ENCODE data around the gene RXYLT1. TPM values are rescaled to one million over a fixed set of nuclear protein-coding genes. Genes with fewer than 3 reads are reported as not detected.

The RXYLT1 gene
- total RNA-seq, 2 donors from 2014 or later = 7.9 to 13.4 TPM

DNA sequence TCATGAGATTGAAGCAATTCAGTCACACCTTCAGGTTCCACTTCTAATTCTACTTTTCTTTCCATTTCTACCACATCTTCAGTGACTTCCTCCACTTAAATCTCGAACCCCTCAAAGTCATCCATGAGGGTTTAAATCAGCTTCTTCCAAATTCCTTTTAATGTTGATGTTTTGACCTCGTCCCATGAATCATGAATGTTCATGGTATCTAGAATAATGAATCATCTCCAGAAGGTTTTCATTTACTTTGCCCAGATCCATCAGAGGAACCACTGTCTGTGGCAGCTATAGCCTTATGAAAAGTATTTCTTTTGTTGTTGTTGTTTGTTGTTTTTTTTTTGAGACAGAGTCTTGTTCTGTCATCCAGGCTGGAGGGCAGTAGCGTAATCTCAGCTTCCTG lies 7.6 kb downstream of the RXYLT1 start:
- ATAC-seq (no peak), DNase-seq (ENCODE audit: low spot score in 2 of 2) (no peak)
- Mint-ChIP-seq H3K9me3 (no peaks in the 10 kb centered on the region), H3K36me3 (peaks cover 39 to 49% of the 10 kb centered on the region in 2 donors), H3K27ac (no peak overlapping the region)

GRCh38 chr12:63790608-63790945 lies 10.9 kb downstream of the RXYLT1 start:
- DNase-seq (ENCODE audit: low spot score in 2 of 2) (no peak), ATAC-seq (no peak)
- Mint-ChIP-seq H3K9me3 (no peaks in the 10 kb centered on the region), H3K36me3 (peaks cover 23 to 38% of the 10 kb centered on the region in 2 donors), H3K27ac (no peak overlapping the region)

- DNase-seq (ENCODE audit: low spot score in 2 of 2) (no peak), ATAC-seq (no peak)
- H3K9me3 Mint-ChIP-seq = no peaks in the 10 kb centered on the region
- no peak overlapping the region for H3K27ac Mint-ChIP-seq
- peaks cover 19 to 34% of the 10 kb centered on the region in 2 donors for H3K36me3 Mint-ChIP-seq
These were observed 12.6 kb downstream of the RXYLT1 start for GRCh38 chr12:63792338-63792737.

GRCh38 chr12:63795032-63795687 lies 15.5 kb downstream of the RXYLT1 start:
- no peaks in the 10 kb centered on the region for H3K9me3 Mint-ChIP-seq
- no peak overlapping the region for H3K27ac Mint-ChIP-seq
- ATAC-seq (no peak), DNase-seq (ENCODE audit: low spot score in 2 of 2) (no peak)
- peaks cover 5 to 13% of the 10 kb centered on the region in 2 donors for H3K36me3 Mint-ChIP-seq

DNA sequence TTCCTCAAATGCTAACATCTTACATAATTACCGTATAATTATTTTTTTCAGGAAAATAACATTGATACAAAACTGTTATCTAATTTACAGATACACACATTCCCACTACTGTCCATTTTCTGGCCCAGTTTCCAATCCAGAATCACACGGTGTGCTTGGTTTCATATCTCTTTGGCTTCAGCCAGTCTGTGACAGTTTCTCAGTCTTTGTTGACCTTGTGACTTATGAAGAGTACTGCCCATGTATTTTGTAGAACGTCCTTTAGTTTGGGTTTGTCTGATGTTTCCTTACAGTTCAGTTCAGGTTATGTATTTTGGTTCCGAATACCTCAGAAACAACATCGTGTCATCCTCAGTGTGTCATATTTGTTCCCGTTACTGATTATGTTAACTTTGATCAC lies 16.2 kb downstream of the RXYLT1 start:
- peaks cover 5% of the 10 kb centered on the region in 2 donors for H3K36me3 Mint-ChIP-seq
- ATAC-seq (no peak), DNase-seq (ENCODE audit: low spot score in 2 of 2) (no peak)
- no peaks in the 10 kb centered on the region for H3K9me3 Mint-ChIP-seq
- peak overlapping the region in 1 of 2 donors; percentile 41 for H3K27ac Mint-ChIP-seq

DNA sequence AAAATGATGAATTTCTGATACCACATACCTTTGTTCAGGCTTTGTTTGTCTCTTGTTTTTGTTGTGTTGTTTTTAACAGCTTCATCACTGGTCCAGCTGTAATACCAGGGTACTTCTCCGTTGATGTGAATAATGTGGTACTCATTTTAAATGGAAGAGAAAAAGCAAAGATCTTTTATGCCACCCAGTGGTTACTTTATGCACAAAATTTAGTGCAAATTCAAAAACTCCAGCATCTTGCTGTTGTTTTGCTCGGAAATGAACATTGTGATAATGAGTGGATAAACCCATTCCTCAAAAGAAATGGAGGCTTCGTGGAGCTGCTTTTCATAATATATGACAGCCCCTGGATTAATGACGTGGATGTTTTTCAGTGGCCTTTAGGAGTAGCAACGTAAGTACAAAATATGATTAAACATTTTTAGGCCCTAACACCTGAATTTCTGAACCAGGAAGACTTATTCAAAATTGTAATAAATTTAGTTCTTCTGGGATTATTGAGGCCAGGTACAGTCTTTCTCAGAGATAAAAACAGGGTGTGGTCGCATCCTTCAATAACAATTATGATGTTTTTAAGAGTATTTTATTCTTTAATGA lies 22.4 kb downstream of the RXYLT1 start:
- Mint-ChIP-seq H3K36me3 (no peaks in the 10 kb centered on the region), H3K9me3 (no peaks in the 10 kb centered on the region), H3K27ac (no peak overlapping the region)
- no peak for ATAC-seq
- no peak for DNase-seq (ENCODE audit: low spot score in 2 of 2)

DNA sequence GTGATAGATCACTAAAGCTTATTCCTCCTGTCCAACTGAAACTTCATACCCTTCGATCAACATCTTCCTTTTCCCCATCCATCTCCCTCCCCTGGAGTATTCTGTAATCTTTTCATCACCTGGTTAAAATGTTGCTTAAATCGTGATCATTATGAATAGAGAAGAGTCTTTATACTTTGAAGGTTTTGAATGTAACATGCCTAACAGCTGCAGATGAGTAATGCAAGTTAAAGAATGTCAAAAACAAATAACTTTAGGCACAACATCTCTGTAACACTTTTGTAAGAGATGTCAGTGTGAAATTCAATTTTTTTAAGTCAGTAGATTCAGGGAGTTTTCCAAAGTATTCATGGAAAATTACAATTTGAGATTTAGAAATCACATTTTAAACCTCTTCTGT lies 25.0 kb downstream of the RXYLT1 start:
- H3K36me3 Mint-ChIP-seq = no peaks in the 10 kb centered on the region
- H3K9me3 Mint-ChIP-seq = no peaks in the 10 kb centered on the region
- DNase-seq (ENCODE audit: low spot score in 2 of 2) (no peak), ATAC-seq (no peak)
- no peak overlapping the region for H3K27ac Mint-ChIP-seq

GRCh38 chr12:63805704-63806672 lies 26.3 kb downstream of the RXYLT1 start:
- H3K36me3 Mint-ChIP-seq = no peaks in the 10 kb centered on the region
- H3K27ac Mint-ChIP-seq = no peak overlapping the region
- ATAC-seq (no peak), DNase-seq (ENCODE audit: low spot score in 2 of 2) (no peak)
- H3K9me3 Mint-ChIP-seq = no peaks in the 10 kb centered on the region

DNA sequence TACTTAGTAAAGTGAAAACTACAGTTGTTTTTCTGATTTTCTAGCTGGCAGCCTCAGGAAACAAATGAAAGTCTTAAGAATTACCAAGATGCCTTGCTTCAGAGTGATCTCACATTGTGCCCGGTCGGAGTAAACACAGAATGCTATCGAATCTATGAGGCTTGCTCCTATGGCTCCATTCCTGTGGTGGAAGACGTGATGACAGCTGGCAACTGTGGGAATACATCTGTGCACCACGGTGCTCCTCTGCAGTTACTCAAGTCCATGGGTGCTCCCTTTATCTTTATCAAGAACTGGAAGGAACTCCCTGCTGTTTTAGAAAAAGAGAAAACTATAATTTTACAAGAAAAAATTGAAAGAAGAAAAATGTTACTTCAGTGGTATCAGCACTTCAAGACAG lies 28.9 kb downstream of the RXYLT1 start:
- DNase-seq (ENCODE audit: low spot score in 2 of 2) (no peak), ATAC-seq (no peak)
- no peaks in the 10 kb centered on the region for H3K9me3 Mint-ChIP-seq
- no peak overlapping the region for H3K27ac Mint-ChIP-seq
- no peaks in the 10 kb centered on the region for H3K36me3 Mint-ChIP-seq

DNA sequence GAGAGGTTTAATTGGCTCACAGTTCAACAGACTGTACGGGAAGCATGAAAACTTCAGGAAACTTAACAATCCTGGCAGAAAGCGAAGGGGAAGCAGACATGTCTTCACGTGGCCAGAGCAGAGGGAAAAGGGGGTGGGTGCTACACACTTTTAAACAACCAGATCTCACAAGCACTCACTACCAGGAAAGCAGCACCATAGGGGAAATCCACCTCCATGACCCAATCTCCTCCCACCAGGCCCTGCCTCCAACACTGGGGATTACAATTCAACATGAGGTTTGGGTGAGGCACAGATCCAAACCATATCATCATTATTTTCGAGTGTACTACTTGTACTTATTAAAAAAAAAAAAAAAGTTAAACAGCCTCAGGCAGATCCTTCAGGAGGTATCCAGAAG lies 29.9 kb downstream of the RXYLT1 start:
- Mint-ChIP-seq H3K9me3 (no peaks in the 10 kb centered on the region), H3K27ac (no peak overlapping the region), H3K36me3 (no peaks in the 10 kb centered on the region)
- no peak for DNase-seq (ENCODE audit: low spot score in 2 of 2)
- no peak for ATAC-seq

DNA sequence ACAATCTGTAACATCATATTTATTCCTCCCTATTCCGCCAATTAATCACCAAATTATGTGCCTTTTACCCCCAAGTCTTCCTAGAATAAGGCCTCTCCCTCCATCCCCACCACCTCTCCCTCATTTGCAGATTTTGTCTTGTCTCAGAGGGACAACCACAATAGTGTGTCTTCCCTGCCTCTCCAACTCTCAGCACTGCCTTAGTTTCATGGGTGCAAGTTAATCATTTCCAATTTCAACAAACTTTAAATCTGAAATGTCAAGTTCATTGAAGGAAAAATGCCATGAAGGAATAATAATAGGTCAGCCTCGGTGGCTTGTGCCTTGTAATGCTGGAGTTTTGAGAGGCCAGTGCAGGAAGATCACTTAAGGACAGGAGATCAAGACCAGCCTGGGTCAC lies 31.6 kb downstream of the RXYLT1 start:
- ATAC-seq = no peak
- H3K9me3 Mint-ChIP-seq = no peaks in the 10 kb centered on the region
- peak overlapping the region in 1 of 2 donors; percentile 2 for H3K27ac Mint-ChIP-seq
- no peak for DNase-seq (ENCODE audit: low spot score in 2 of 2)
- peaks cover 0 to 7% of the 10 kb centered on the region in 2 donors for H3K36me3 Mint-ChIP-seq

- Mint-ChIP-seq H3K9me3 (no peaks in the 10 kb centered on the region), H3K27ac (peak overlapping the region in 1 of 2 donors; percentile 2), H3K36me3 (peaks cover 0 to 7% of the 10 kb centered on the region in 2 donors)
- DNase-seq (ENCODE audit: low spot score in 2 of 2) (no peak), ATAC-seq (no peak)
These were observed 32.0 kb downstream of the RXYLT1 start for GRCh38 chr12:63811755-63812154.

DNA sequence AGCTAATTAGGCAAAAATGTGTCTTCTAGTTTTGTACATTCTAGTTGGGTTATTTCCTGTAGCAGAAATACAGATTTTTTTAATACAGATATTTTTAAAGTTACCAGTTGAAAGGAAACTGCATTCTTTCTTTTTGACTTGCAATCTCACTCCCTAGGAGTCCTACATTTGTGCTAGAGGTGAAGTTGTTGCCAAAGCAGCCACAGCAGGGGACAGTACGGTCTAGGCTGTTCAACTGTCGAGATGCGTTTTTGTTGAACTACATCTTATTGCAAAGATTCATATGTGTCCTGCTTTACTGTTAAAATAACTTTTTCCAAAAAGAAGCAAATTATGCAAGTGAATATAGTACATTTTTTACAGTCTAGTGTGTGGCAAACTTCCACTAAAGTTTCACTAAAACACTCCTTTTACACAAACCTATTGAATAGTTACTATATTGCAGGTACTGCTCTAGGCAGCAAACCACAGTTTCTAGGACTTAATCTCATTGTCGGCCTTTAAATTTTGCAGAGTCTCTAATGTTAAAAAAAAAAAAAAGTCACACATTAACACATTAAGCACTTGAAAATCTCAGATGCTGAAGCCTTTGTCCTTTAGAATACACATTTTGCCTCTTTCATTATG lies 34.5 kb downstream of the RXYLT1 start:
- Mint-ChIP-seq H3K9me3 (peaks cover 0 to 5% of the 10 kb centered on the region in 2 donors), H3K27ac (no peak overlapping the region), H3K36me3 (peaks cover 0 to 20% of the 10 kb centered on the region in 2 donors)
- DNase-seq (ENCODE audit: low spot score in 2 of 2) (no peak), ATAC-seq (peak in 1 of 2 donors; percentile 61)

DNA sequence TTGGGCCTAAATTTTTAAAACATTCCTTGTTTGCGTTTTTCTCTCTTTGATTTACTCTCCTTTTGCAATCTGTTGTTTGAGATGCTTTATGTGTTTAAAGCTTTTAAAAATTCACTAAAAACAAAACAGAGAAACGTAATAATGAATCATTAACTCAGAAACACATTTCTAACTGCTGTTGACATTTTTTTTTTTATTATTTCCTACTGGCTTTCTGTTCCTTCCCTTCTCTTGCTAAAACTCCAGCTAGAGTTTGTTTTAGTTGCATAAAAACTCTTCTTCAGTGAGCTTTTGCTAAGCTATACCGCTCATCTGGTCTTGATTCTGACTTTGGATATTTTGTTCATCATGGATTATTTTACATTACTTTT lies 35.8 kb downstream of the RXYLT1 start:
- no peak for DNase-seq (ENCODE audit: low spot score in 2 of 2)
- ATAC-seq = no peak
- Mint-ChIP-seq H3K36me3 (peaks cover 0 to 26% of the 10 kb centered on the region in 2 donors), H3K27ac (no peak overlapping the region), H3K9me3 (peaks cover 0 to 5% of the 10 kb centered on the region in 2 donors)

DNA sequence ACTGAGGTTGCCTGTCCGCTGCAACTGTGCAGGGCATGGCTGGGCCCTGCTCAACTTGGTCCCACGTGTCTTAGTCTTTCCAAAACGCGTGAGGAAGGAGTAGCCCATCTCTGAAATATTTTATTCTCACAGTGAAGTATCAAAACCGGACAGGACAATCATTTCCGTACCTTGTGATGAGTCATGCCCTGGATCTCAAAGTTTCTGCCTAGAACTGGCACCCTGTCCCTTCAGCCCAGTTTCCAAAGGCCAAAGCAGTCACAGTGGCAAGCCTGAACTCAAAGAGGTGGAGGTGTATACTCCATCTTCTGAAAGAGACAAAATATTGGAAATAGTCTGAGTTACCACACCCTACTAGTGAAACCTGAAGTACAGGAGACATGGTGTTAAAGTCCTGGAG lies 36.3 kb downstream of the RXYLT1 start:
- H3K9me3 Mint-ChIP-seq = peaks cover 0 to 5% of the 10 kb centered on the region in 2 donors
- DNase-seq (ENCODE audit: low spot score in 2 of 2) (no peak), ATAC-seq (peak in 1 of 2 donors; percentile 33)
- H3K36me3 Mint-ChIP-seq = peaks cover 0 to 26% of the 10 kb centered on the region in 2 donors
- no peak overlapping the region for H3K27ac Mint-ChIP-seq

GRCh38 chr12:63820427-63820826 lies 40.7 kb downstream of the RXYLT1 start:
- no peak for DNase-seq (ENCODE audit: low spot score in 2 of 2)
- peaks cover 0 to 10% of the 10 kb centered on the region in 2 donors for H3K9me3 Mint-ChIP-seq
- ATAC-seq = no peak
- H3K36me3 Mint-ChIP-seq = peaks cover 10 to 36% of the 10 kb centered on the region in 2 donors
- H3K27ac Mint-ChIP-seq = no peak overlapping the region

GRCh38 chr12:63821781-63822251 lies 42.1 kb downstream of the RXYLT1 start:
- DNase-seq (ENCODE audit: low spot score in 2 of 2) = peak in 1 of 2 donors; percentile 13
- no peak overlapping the region for H3K27ac Mint-ChIP-seq
- ATAC-seq = peak; percentile 24 to 37
- H3K9me3 Mint-ChIP-seq = peaks cover 0 to 10% of the 10 kb centered on the region in 2 donors
- H3K36me3 Mint-ChIP-seq = peaks cover 10 to 29% of the 10 kb centered on the region in 2 donors

All from activated naive CD4-positive, alpha-beta T cell treated with anti-CD3 and anti-CD28 coated beads, Interleukin-2, amount 50 U/mL, for 72 hours (primary cell).